ENCODE data around the gene AARS1.
"Not testable (repeated sequence)": the region's sequence is repeated elsewhere in the genome, so short reads cannot be mapped to it uniquely, and the experiment has no call there.

Gene AARS1

DNA sequence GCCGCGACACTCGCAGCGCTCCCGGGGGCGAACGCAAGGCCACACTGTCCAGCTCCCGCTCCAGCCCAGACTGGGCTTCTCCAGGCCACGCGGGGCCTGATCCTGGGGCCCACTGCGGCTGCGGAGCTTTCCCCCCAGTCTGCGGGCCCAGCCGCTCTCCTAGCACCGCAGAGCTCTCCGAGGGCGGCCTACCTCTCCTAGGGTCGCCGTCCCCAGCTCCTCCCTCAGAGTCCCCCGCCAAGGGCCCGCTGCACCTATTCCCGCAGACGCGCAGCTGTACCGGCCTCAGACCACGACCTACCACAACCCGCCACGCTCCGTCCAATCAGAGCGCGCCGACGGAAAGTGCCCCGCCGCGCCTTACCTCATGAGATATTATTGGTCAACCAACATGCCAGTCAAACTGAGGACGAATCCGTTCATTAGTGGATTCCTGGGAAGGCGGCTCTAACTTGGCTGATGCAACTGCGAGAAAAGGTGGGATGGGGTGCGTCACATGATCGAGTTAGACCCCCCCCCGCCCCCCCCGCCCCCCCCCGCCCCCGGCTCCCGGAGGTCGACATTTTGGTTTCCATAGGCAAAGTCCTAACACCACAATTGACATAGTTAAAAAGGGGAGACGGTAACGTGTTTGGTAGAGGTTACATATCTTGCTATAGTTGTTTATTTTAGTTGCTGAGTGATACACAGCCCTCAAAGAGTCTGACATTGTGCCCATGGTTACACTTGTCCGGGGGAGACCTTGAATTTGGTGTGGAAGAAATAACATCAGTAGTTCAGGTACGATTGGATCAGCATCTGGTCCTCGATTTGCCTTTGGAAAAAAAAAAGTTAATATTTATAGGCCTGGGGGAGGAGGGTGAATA is at the start of gene AARS1:
Gene AARS1, minus strand, starts transcription at position 278 of the 866 bp plus-strand sequence. CDS start 6,743 bp downstream, outside the sequence.
- peak within 1 kb of the TSS; percentile 99 for H3K27ac Mint-ChIP-seq
- TF ChIP-seq, protein P1, sequence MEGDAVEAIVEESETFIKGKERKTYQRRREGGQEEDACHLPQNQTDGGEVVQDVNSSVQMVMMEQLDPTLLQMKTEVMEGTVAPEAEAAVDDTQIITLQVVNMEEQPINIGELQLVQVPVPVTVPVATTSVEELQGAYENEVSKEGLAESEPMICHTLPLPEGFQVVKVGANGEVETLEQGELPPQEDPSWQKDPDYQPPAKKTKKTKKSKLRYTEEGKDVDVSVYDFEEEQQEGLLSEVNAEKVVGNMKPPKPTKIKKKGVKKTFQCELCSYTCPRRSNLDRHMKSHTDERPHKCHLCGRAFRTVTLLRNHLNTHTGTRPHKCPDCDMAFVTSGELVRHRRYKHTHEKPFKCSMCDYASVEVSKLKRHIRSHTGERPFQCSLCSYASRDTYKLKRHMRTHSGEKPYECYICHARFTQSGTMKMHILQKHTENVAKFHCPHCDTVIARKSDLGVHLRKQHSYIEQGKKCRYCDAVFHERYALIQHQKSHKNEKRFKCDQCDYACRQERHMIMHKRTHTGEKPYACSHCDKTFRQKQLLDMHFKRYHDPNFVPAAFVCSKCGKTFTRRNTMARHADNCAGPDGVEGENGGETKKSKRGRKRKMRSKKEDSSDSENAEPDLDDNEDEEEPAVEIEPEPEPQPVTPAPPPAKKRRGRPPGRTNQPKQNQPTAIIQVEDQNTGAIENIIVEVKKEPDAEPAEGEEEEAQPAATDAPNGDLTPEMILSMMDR (IDR thresholded peaks at IDR 0.05): no peak
- H3K4me1 Mint-ChIP-seq: peaks cover 16% of the 10 kb centered on the region
- H3K27me3 Mint-ChIP-seq (ENCODE audit: low read depth, poor library complexity): peaks cover 5% of the 10 kb centered on the region
- peaks cover 16% of the 10 kb centered on the region for H3K36me3 Mint-ChIP-seq (ENCODE audit: low read depth)
- peak; percentile 95 for DNase-seq
- H3K4me3 Mint-ChIP-seq: peak within 1 kb of the TSS; percentile 96
- H3K9me3 Mint-ChIP-seq: peaks cover 4% of the 10 kb centered on the region

DNA sequence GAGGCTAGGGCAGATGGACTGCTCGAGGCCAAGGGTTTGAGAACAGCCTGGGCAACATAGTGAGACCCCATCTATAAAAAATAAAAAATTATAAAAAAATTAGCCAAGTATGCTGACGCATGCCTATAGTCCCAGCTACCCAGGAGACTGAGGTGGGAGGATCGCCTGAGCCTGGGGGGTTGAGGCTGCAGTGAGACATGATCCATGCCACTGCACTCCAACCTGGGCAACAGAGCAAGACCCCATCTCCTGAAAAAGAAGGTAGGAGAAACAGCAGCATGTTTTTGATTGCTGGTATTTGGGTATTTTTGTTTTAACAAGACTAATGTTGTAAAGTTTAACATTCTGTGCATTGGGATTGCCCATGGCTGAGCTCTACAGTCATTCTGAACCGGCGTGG is 48.5 kb upstream of the AARS1 start:
- H3K4me3 Mint-ChIP-seq: no peak overlapping the region
- DNase-seq: no peak
- H3K27ac Mint-ChIP-seq: no peak overlapping the region
- no peaks in the 10 kb centered on the region for H3K4me1 Mint-ChIP-seq
- peaks cover 3% of the 10 kb centered on the region for H3K27me3 Mint-ChIP-seq (ENCODE audit: low read depth, poor library complexity)
- TF ChIP-seq, protein P1 (IDR thresholded peaks at IDR 0.05): no peak
- peaks cover 39% of the 10 kb centered on the region for H3K36me3 Mint-ChIP-seq (ENCODE audit: low read depth)
- no peaks in the 10 kb centered on the region for H3K9me3 Mint-ChIP-seq

DNA sequence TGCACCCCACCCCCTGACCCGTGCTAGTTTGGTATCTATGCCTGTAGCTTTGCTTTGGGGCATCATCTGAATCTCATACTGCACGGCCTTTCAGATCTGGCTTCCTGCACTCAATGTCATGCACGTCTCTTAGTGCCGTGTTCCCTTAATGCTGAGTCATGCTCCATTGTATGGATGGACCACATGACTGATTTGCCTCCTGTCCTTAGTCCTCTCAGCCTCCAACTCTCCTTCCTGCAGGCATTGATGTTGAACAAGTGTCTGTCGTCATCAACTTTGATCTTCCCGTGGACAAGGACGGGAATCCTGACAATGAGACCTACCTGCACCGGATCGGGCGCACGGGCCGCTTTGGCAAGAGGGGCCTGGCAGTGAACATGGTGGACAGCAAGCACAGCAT is 43.4 kb upstream of the AARS1 start:
- not testable (repeated sequence) for H3K9me3 Mint-ChIP-seq; H3K27me3 Mint-ChIP-seq (ENCODE audit: low read depth, poor library complexity); H3K27ac Mint-ChIP-seq; H3K4me1 Mint-ChIP-seq; H3K4me3 Mint-ChIP-seq; DNase-seq
- H3K36me3 Mint-ChIP-seq (ENCODE audit: low read depth): peaks cover 52% of the 10 kb centered on the region

DNA sequence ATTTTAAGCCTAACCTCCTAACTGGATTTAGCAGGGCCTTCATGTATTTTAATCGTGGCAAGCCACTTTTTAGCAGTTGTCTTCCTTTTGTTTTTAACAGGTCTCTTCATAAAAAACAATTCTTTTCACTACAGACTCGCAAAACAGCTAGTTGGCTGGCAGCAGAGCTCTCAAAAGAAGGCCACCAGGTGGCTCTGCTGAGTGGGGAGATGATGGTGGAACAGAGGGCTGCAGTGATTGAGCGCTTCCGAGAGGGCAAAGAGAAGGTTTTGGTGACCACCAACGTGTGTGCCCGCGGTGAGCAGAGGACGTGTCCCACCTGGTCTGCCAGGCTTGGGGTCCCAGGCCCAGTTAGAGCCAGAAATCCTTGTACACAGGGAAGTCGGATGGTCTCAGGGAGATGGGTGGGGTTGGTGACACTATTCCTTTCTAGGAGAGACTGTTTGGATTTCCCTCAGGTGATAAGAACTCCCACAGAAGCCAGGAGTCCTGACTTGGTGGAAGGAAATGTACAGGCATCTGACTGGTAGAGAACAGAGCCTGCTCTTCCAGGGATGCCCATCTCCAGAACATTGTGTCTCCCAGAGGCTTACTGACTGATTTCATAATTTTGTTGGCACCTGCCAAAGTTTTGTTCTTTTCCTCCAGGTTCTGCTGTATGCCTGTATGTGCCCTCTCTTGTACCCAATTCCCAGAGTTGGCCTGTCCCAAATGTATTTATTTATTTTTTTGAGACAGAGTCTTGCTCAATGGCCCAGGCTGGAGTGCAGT is 42.5 kb upstream of the AARS1 start:
- Mint-ChIP-seq H3K36me3 (ENCODE audit: low read depth) (peaks cover 52% of the 10 kb centered on the region), H3K4me1 (no peaks in the 10 kb centered on the region), H3K4me3 (no peak overlapping the region), H3K27ac (no peak overlapping the region), H3K9me3 (no peaks in the 10 kb centered on the region), H3K27me3 (ENCODE audit: low read depth, poor library complexity) (no peaks in the 10 kb centered on the region)
- TF ChIP-seq, protein P1 (IDR thresholded peaks at IDR 0.05): peak; percentile 40
- DNase-seq: peak; percentile 5

DNA sequence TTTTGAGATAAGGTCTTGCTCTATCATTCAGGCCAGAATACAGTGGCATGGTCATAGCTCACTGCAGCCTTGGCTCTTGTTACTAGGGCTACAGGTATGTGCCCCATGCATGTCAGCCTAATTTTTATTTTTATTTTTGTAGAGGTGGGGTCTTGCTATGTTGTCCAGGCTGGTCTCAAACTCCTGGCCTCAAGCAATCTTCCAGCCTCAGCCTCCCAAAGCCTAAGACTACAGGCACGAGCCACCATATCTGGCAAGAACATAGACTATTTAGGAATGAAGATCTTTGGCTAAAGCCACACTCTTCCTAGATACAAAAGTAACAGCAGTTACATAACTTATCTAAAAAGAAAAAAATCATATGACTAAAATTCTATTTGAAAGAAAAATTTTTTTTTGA is 41.8 kb upstream of the AARS1 start:
- no peak overlapping the region for H3K27ac Mint-ChIP-seq

More for the DNA sequence above, 41.8 kb upstream of the AARS1 start:
- no peak for DNase-seq
- TF ChIP-seq, protein P1 (IDR thresholded peaks at IDR 0.05): no peak
- Mint-ChIP-seq H3K36me3 (ENCODE audit: low read depth) (peaks cover 46% of the 10 kb centered on the region), H3K4me3 (no peak overlapping the region), H3K4me1 (no peaks in the 10 kb centered on the region), H3K9me3 (no peaks in the 10 kb centered on the region), H3K27me3 (ENCODE audit: low read depth, poor library complexity) (no peaks in the 10 kb centered on the region)
